GM18858 (cell line): ENCODE results near the gene SH3RF3.

ENCODE experiments used
- ATAC-seq: cut with Tn5 transposase; IDR thresholded peaks from one replicate; pipeline ENCODE4 v1.9.1; 2021; ENCODE audit not compliant: unreplicated experiment

SH3RF3 gene

DNA sequence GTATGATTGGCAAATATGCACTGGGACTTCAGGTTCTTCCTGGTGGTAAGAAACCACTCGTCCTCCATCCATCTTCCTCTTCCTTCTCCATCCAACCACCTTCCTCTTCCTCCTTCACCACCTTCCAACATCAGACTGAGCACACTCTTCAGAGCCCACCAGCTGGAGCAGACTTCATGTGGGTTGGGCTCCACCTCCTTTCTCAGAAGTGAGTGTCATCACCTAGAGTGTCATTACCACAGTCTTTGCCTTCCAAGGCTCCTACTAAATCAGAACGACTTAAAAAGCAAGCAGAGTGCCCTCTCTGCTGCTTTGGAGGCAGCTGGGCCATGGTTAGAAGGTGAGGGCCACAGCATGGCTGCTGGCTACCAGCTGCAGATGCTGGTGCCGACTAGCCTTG lies 171.6 kb downstream of the SH3RF3 start:
- ATAC-seq: no peak

DNA sequence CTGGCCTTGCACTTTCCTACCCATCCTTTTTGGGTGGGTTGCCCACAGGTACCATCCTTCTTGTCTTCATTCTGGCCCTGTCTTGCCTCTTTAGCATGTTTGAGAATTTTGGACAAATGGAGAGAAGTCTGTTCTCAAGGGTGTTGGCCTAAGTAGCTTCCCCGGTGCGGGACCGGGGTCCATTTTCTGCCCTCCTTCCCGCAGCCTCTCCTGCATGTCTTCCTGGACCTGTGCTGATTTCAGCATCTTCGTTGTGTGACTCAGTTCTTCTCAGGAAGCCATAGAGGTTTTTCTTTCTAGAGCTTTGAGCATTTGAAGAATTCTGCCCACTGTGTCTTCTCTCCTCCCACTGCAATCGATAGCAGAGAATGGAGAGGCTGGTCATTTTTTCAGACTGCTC lies 172.7 kb downstream of the SH3RF3 start:
- no peak for ATAC-seq

DNA sequence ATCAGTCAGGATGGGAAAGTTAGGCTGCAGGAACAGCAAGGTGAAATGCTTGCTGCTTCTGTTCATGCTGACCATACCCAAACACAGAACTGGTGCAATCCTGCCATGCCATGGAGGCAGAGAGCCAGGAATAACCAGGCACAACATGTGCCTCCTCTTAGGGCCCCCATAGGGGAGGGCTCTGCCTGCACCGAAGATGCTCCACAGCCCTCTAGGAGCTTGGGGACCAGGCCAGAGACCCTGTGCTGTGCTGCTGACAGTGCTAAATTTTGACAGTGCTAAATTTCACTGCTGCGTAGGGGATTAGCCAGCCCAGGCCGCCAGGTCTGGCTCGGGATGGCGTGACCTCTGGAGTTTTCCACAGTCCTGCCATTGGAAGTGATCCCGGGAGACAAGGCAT lies 173.3 kb downstream of the SH3RF3 start:
- no peak for ATAC-seq

DNA sequence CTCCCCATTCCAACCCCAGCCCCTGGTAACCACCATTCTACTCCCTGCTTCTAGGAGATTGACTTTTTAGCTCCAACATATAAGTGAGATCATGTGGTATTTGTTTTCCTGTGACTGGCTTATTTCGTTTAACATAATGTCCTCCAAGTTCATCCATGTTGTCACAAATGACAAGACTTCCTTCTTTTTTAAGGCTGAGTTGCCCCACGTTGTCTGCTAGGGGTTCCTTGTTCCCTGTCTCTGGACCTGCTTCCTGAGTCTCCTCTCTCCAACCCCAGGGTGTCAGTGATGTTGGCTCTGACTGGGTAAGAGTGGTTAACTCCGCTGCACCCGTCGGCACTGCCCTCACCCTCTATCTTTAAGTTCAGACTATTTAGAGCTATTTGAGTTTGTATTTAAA lies 175.2 kb downstream of the SH3RF3 start:
- no peak for ATAC-seq

DNA sequence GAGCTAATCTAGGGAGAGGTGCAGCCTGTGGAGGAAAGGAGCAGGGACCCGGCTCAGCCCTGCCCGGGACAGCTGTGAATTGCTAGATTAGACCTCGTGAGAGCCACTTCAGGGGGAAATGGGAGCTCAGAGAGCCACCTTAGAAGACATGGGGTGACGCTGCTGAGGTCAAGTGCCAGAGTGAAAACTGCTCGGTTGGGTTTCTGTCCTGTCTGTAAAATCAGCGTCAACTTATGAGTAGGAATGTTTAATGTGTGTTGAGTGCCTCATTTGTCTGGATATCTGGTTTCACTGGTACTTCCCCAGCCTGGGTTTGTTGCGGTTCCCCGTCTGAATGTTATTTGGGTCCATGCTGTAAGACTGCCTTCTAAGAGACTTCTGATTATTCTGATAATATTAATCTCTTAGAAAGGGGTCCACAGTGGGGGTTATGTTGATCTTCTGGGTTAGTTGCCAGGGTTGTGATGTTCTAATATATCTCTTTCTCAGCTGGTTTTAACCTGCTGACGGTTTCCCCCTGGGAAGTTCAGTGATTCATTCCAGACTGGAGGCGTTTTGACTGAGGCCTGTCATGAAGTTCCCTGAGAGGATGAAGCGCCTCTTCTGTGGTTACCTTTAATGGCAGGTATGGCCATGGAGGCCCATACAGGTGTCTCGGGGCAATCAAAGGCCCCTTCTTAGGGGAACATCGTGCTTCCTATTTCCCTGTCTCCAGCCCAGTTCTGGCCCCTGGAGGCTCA lies 175.9 kb downstream of the SH3RF3 start:
- no peak for ATAC-seq

DNA sequence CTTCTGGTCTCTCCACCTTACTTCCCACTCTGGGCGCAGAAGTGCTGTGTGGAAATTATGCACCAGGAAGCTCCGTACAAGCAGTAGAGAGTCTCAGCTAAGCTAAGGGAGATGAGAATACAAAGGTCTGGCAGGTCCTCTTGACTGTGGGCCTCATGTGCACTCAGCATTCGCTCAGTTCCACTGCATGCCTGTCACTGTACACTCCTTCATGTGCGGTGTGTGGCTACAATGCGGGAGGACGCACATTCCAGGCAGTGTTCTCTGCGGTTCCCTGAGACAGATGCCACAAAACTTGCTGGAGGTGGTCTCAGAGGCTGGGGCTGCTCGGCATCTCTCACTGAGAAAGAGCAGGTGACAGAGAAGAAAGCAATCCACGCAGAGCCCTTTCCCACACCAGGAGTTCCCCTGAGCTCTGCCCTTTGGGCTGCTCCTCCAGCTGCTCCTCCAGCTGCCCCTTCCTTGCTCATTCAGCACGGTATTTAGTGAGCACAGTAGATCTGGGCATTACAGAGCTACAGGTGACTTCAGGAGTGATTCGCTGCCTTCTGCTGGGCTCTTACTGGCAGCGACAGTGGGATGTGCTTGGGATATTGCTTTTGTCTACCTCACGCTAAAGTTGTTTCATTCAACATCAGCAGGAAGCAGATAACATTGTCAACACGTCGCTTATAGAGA lies 176.6 kb downstream of the SH3RF3 start:
- no peak for ATAC-seq

DNA sequence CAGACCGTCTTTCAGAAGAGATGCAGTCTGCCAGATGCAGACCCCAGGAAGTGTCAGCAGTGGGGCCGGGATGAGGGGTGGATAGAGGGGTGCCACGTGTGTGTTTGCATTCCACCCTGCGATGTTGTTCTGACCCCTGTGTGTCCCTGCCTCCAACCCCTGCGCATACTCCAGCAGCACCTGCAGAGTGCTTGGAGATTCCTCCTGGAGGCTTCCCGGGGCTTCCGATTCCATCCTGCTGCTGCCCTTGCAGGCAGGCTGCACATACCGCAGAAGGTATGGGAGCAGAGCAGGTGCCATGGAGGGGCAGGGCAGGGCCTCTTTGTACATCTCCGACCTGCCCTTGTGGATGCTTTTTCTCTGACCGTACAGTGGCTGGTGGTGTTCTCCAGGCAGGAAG lies 177.2 kb downstream of the SH3RF3 start:
- ATAC-seq: no peak

DNA sequence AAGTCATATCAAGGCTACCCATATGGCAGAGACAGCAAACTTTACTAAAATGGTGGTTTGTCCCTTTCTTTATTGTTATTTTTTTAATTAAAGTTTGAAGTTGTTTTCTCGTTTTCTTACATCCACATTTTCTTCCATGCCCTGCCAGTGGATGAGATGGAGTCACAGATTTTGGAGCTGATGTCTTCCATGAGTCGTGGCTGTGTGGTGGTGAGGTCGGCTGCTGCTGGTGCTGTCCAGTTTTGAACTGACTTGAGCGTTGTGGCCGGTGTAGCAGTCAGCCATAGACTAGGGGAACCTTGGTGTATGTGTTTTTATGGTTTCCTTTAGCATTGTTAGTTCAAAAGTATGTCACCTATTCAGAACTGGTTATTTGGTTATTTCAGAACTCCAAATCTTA lies 182.8 kb downstream of the SH3RF3 start:
- no peak for ATAC-seq

DNA sequence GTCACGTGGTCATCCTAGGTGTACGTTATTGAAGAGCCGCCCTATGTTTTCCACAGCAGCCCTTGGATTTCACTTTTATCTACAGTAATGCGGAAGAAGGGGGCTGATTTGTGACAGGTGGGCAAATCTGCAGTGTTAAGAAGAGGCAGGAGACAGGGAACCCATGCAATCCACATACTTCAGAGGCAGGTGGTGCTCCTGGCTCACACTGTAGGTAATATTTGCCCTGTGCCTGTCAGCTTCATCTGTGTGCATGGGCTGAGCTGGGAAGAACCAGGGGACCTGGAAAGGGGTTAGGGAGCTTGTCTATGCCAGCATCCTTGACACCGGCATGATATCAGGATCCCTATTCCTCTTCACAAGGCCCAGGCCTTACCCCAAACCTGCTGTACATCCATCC lies 183.9 kb downstream of the SH3RF3 start:
- no peak for ATAC-seq

DNA sequence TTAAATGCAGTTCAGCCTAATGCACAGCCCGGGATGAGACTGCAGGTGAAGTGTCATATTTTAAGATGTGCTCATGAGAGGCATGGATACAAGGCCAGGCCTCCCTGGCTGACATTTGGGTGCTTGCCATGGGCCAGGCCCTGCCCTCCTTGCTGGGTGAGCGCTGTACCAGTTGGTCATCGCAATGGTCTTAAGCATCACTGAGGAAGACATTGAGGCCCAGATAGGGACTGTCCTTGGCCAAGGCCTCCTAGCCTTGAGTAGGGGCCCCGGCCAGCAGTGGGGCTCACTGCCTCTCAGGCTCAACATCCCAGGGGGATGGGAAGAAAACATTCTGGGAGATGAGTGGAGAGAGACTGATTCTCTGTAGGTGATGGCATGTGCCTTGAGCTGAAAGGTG lies 184.3 kb downstream of the SH3RF3 start:
- ATAC-seq: no peak

DNA sequence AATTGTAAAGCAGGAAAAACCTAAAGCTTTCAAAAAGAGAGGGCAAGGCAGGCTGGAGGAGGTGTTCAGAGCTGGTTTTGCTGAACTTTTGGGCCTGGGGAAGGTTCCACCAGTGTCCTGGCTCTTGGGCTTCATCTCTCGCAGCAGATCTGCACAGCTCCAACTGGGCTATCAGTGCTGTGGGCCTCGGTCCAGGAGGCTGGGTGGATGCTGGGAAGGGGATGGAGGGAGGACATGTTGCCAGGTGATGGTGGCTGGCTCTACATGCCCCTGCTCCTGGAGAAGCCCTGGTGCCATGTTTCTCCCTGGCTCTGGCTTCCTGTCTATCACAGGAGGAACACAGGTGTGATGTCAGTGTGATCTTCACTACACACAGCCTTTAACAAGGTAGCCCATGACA lies 187.1 kb downstream of the SH3RF3 start:
- ATAC-seq: no peak

DNA sequence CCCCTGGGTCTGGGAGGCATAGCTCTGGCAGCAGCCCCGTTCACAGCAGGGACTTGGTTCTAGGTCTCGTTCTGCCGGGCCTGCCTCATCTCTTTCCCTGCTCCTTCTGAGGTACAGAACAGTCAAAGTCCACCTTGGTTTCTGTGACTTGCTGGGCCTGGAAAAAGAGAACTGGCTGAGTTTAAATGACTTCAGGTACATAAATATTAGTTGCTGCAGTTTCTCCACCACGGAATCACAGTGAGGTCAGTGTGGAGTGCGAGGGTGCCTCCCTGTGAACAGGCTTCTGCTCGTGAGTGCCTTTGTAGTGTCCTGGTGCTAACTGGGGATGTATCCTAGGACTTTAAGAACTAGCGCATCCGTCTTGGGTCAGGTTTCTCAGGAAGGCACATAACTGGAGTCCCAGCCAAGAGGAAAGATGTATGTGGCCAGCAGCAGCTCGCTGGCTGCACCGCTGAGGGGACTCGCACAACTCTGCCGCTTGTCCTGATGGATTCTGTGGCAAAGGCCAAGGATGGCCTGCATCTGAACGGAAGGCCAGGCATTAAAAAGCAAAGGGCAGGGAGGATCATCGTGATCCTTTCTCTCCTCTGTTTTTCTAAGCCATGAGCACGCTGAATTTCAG lies 188.6 kb downstream of the SH3RF3 start:
- no peak for ATAC-seq

DNA sequence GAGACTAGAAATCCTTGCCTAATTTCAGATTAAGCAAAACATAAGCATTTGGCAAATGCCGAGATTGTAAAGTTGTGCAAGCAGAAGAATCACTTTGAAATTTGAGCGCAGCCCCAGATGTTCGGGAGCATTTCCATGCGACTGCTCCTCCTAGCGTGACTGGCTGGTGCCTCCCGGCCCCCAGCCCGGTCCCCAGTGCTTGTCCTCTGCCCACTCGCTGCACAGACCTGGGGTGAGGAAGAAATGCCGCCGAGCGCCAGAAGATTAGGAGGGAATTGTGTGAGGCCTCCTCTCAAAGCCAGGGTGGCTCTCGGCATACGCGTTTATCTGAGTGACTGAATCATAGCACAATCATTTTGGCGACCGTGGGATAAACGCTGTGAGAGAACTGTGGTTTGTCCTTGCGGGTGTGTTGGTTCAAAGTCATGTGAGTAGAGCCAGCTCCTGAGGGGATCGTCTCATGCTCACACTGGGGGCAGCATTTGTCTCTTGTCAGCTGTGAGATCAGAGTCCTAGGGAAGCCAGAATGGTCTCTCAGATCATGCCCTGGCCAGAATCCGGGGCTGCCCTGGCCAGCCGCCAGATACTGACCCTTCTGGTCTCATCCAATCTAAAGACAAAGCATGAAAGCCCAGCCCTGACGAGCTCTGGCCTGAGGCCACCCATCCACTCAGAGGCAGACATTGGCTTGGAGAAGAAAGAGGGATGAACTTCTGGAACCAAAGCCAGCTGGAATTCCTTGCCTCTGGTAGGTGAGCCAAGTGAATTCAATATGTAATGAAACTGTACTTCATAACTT lies 189.3 kb downstream of the SH3RF3 start:
- no peak for ATAC-seq

DNA sequence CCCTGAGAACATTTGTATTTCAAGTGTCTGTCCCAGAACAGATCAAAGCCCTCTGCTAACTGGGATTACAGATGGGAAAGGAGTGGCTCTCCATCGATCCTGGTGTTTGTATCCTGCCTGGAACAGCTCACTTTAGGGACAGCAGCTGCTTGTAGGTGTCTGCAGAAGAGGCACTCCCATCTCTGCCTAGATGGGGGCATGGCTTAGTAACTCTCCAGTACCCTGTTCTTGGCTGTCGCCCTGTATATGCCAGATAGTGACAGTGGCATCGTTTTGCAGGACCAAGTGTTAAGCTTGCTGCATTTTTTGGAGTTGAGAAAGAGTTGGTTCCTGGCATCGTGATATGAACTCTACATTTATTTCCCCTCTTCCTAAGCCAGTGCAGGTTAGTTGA lies 189.9 kb downstream of the SH3RF3 start:
- ATAC-seq: no peak

DNA sequence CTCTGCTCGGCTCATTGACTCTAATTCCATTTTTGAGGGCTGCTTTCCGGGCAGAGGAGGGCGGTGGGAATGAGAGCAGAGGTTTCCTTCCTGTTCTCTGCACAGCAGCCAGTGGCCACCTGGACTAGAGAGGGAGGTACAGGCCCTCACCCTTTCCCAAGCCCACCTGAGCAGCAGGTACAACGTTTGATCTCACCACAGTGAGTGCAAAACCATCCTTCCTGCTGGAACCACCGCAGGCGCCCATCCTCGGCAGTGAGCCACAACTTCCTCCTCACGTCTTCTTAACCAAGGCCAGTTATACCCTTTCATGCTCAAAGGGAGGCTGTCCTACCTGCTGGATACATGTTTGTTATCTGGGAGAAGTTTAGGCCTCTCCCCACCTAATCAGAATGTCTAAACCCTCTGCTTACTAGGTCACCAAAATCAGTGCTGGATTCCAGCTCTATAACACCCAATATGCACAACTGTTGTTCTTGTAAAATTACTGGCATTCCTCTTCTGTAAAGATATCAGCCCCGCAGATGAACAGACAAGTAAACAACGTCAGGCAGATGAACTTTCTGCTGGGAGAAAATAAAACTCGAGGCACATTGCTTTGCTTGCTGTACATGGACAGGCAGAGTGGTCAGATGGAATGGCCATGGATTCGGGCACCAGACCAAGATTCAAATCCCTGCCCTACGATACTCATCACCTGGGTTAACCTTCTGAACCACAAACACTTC lies 191.4 kb downstream of the SH3RF3 start:
- no peak for ATAC-seq

DNA sequence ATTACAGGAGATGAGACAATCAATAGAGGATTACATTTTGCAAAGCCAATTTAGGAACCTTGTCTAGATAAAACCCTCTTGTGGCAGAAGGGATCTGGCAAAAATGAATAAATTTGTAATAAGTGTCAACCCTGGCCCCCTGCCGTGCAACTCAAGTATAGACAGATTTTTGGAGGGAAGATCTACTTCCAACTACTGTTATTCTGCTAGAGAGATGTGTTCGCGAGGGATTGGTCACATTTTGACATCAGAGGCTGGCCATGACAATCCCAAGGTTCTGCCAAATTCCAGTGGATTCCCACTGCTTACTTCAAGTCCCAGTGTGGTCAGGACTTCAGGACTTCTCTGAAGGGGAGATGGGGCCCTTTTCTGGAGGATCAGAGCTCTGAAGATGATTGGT lies 192.6 kb downstream of the SH3RF3 start:
- no peak for ATAC-seq

DNA sequence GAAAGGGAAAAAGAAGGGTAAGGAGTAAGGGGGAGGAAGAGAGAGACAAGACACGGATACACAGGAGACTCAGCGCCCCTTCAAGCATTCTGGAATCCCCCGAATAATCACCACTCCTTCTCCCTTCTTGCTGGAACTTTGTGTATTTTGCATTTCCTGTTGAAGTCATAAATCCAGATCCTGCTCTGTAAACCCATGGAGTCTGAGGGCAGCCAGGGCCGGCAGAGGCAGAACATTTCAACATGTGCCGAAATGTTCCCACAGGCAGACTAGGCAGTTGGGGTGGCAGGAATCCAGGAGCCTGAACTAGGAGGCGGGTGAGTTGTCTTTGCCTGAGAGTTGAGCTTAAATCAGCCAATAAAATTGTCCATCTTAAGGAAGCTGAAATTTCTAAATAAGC lies 193.1 kb downstream of the SH3RF3 start:
- no peak for ATAC-seq

DNA sequence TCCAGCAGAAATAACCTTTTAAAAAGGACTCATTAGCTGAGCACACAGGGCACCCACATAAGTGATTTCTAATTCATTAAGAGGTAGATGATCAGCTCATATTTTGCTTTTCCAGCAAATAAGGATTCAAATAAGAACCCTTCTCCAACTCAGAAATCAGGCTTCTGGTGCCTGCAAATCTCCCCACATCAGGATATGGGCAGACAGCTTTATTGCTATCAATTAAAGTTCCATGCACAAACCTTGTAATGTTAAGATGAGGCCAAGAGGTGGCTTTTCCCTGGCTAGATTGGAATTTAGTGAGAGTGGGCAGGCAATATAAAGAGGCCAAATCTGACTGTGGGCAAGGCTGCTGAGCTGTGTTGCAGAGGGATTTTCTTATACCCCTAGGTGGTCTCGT lies 193.6 kb downstream of the SH3RF3 start:
- ATAC-seq: no peak

DNA sequence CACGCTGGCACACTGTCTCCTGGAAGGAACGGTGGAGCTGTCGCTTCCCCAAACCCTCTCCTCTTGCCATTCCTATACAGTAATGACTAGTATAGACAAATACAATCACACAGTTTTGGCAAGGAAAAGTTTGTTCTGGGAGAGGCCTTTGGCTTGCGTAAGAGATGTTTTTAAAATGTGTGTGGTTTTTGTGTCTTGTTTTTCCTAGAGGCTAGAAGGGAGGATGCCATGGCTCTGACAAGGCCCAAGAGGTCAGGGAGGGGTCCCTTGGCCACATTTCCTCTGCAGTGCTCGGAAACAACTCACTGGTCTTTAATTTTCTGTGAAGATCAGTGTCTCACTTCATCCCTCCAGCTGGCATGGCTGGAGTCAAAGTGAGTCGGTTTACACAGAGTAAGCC lies 195.9 kb downstream of the SH3RF3 start:
- no peak for ATAC-seq

DNA sequence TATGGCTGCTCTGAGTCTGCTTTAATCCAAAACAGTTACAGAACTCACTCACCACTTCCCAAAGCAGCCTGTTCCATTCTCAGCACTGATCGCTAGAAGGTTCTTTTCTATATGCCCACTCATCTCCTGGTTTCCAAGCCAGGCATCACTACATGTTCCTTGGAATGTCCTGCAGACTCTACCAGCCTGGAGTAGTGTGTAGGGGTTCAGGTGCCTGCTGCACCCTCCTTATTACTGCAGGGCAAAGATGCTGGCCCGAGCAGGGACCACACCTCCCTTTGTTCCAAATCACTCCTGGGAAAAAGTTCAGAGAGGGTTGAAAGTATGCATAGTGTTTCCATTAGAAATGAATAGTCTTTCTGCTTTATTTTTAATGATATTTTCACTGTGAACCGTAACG lies 196.6 kb downstream of the SH3RF3 start:
- no peak for ATAC-seq

DNA sequence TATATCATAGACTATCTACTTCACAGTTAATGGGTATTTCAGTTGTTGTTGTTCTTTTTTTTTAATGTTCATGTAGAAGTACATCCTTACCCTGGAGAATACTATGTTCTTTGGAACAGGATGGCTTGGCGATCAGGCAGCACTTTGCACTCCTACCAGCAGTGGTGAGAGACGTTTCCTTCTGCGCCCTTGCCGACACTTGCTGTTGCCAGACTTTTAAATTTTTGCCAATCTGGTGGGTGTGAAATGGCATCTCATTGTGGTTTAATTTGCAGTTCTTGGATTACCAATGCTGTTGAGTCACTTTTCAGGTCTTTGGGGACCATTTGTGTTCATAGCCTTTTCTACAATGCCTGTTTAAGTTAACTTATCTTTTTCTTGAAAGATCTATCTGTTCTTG lies 197.3 kb downstream of the SH3RF3 start:
- no peak for ATAC-seq
